Activated CD4-positive, alpha-beta T cell treated with anti-CD3 and anti-CD28 coated beads for 36 hours (primary cell): ENCODE measurements around the gene IP6K3. TPM values are rescaled to one million over a fixed set of nuclear protein-coding genes. Genes with fewer than 3 reads are reported as not detected.
A peak's percentile ranks its signal among the peaks of the same experiment; 100 is the strongest.

Source experiments
- ATAC-seq: fragments of 200-7000 bp; cut with Tn5 transposase; one replicate; pipeline ENCODE4 v1.10.0; 2021; ENCODE audit warnings: mild to moderate bottlenecking, moderate library complexity
- CTCF ChIA-PET: fragments of 350-600 bp; sonication (Branson Sonifier 250); formaldehyde crosslinking; loops from one replicate; lab custom pipeline; 2021; ENCODE audit warnings: antibody characterized with exemption; lab: Charles Lee
- POLR2A ChIA-PET: fragments of 350-600 bp; sonication (Branson Sonifier 250); formaldehyde crosslinking; loops from one replicate; lab custom pipeline; 2021; ENCODE audit warnings: antibody characterized with exemption, inconsistent platforms; lab: Charles Lee
- DNase-seq: peaks from one replicate; pipeline ENCODE4 v3.0.0-alpha.2; 2020
- H3K27ac Mint-ChIP-seq: one replicate; pipeline ENCODE4 v1.8.0; 2021; ENCODE audit warnings: mixed read lengths
- H3K27me3 Mint-ChIP-seq: one replicate; pipeline ENCODE4 v1.8.0; 2021; ENCODE audit warnings: mixed read lengths
- H3K36me3 Mint-ChIP-seq: one replicate; pipeline ENCODE4 v1.8.0; 2021; ENCODE audit warnings: low read depth, mixed read lengths
- H3K4me1 Mint-ChIP-seq: one replicate; pipeline ENCODE4 v1.8.0; 2021; ENCODE audit warnings: mixed read lengths
- H3K4me3 Mint-ChIP-seq: one replicate; pipeline ENCODE4 v1.8.0; 2021; ENCODE audit warnings: mild to moderate bottlenecking, moderate library complexity, mixed read lengths
- H3K9me3 Mint-ChIP-seq: one replicate; pipeline ENCODE4 v1.8.0; 2021; ENCODE audit warnings: low read depth, mixed read lengths
- intact Hi-C, 2 experiments: fragments of 100-400 bp; cut with DNase I in 1 of 2; cut with micrococcal nuclease in 1 of 2; formaldehyde crosslinking; loops; one replicate each; pipeline versions ENCODE4 v1.14.2 to v1.15.1; 2022 to 2024; cut with DNase I, micrococcal nuclease
- total RNA-seq, 2 experiments: library from RNA; stranded (reverse); gene quantifications; one replicate each; pipeline ENCODE4 v1.2.3, GENCODE V29; 2021

IP6K3 gene
- total RNA-seq, 2 experiments from 2014 or later: not detected

- Mint-ChIP-seq H3K36me3 (peaks cover 32% of the 10 kb centered on the region), H3K27ac (peak overlapping the region; percentile 96), H3K27me3 (no peaks in the 10 kb centered on the region), H3K9me3 (no peaks in the 10 kb centered on the region), H3K4me3 (peak overlapping the region; percentile 90), H3K4me1 (peaks cover 34% of the 10 kb centered on the region)
- POLR2A ChIA-PET: interaction anchor here (0.7 to 1.5 kb wide), 6 partner anchors 10 to 1761 kb away, joined by 3 to 5 read pairs (median 3); no protein-coding TSS in a partner anchor
- ATAC-seq: peak; percentile 6
- DNase-seq: peak; percentile 29
- intact Hi-C loops: loop anchor here (1.0 to 5.0 kb wide), 11 partner anchors 34 to 527 kb away; partner anchors contain the start of genes CUTA (in 1 of the 2), HMGA1 (in 1 of the 2), LEMD2 (in 1 of the 2) and RXRB (in 1 of the 2)
- CTCF ChIA-PET: interaction anchor here (0.6 to 4.0 kb wide), 18 partner anchors 9 to 477 kb away, joined by 3 to 40 read pairs (median 6); partner anchors contain the start of genes BAK1 and ZBTB9
These were observed 36.2 kb downstream of the IP6K3 start for GRCh38 chr6:33710296-33711121.

GRCh38 chr6:33709605-33710295 is 37.0 kb downstream of the IP6K3 start:
- Mint-ChIP-seq H3K9me3 (no peaks in the 10 kb centered on the region), H3K36me3 (peaks cover 32% of the 10 kb centered on the region), H3K4me3 (peak overlapping the region; percentile 90), H3K4me1 (peaks cover 34% of the 10 kb centered on the region), H3K27me3 (no peaks in the 10 kb centered on the region), H3K27ac (peak overlapping the region; percentile 41)
- CTCF ChIA-PET: interaction anchor here (0.7 to 4.0 kb wide), 5 partner anchors 8 to 37 kb away, joined by 3 to 40 read pairs (median 8); no protein-coding TSS in a partner anchor
- no peak for DNase-seq
- POLR2A ChIA-PET: interaction anchor here (0.7 kb wide), 1 partner anchor 9 kb away, joined by 3 read pairs; no protein-coding TSS in a partner anchor
- intact Hi-C loops: loop anchor here in 1 of 2 experiments (2.0 to 5.0 kb wide), 3 partner anchors 125 to 528 kb away; partner anchors contain the start of genes CUTA and HMGA1
- no peak for ATAC-seq

GRCh38 chr6:33708516-33709204 is 38.0 kb downstream of the IP6K3 start:
- CTCF ChIA-PET: interaction anchor here (0.7 to 1.9 kb wide), 5 partner anchors 8 to 35 kb away, joined by 3 to 11 read pairs (median 4); no protein-coding TSS in a partner anchor
- no peak overlapping the region for H3K27ac Mint-ChIP-seq
- no peaks in the 10 kb centered on the region for H3K9me3 Mint-ChIP-seq
- POLR2A ChIA-PET: interaction anchor here (0.7 kb wide), 1 partner anchor 8 kb away, joined by 3 read pairs; no protein-coding TSS in a partner anchor
- intact Hi-C loops: no loop called here
- H3K4me1 Mint-ChIP-seq: peaks cover 34% of the 10 kb centered on the region
- no peak for DNase-seq
- no peak overlapping the region for H3K4me3 Mint-ChIP-seq
- no peaks in the 10 kb centered on the region for H3K27me3 Mint-ChIP-seq
- H3K36me3 Mint-ChIP-seq: peaks cover 40% of the 10 kb centered on the region
- no peak for ATAC-seq

- no peak for ATAC-seq
- peaks cover 34% of the 10 kb centered on the region for H3K4me1 Mint-ChIP-seq
- H3K9me3 Mint-ChIP-seq: no peaks in the 10 kb centered on the region
- no peak overlapping the region for H3K4me3 Mint-ChIP-seq
- POLR2A ChIA-PET: no interaction called here
- no peak overlapping the region for H3K27ac Mint-ChIP-seq
- H3K27me3 Mint-ChIP-seq: no peaks in the 10 kb centered on the region
- DNase-seq: no peak
- CTCF ChIA-PET: interaction anchor here (1.9 kb wide), 1 partner anchor 11 kb away, joined by 8 read pairs; no protein-coding TSS in a partner anchor
- H3K36me3 Mint-ChIP-seq: peaks cover 42% of the 10 kb centered on the region
- intact Hi-C loops: no loop called here
These were observed 38.9 kb downstream of the IP6K3 start for GRCh38 chr6:33707771-33708170.

- POLR2A ChIA-PET: interaction anchor here (0.5 kb wide), 1 partner anchor 445 kb away, joined by 4 read pairs; no protein-coding TSS in a partner anchor
- CTCF ChIA-PET: interaction anchor here (0.9 to 1.6 kb wide), 4 partner anchors 9 to 39 kb away, joined by 3 to 6 read pairs (median 4); no protein-coding TSS in a partner anchor
- Mint-ChIP-seq H3K4me3 (no peak overlapping the region), H3K9me3 (no peaks in the 10 kb centered on the region), H3K4me1 (peaks cover 31% of the 10 kb centered on the region), H3K36me3 (peaks cover 44% of the 10 kb centered on the region), H3K27ac (no peak overlapping the region), H3K27me3 (no peaks in the 10 kb centered on the region)
- ATAC-seq (no peak), DNase-seq (no peak)
- intact Hi-C loops: no loop called here
These were observed 40.6 kb downstream of the IP6K3 start for GRCh38 chr6:33705955-33706725.

GRCh38 chr6:33705268-33705885 is 41.3 kb downstream of the IP6K3 start:
- Mint-ChIP-seq H3K36me3 (peaks cover 40% of the 10 kb centered on the region), H3K27ac (no peak overlapping the region), H3K27me3 (no peaks in the 10 kb centered on the region), H3K9me3 (no peaks in the 10 kb centered on the region), H3K4me3 (no peak overlapping the region), H3K4me1 (peaks cover 28% of the 10 kb centered on the region)
- POLR2A ChIA-PET: interaction anchor here (0.5 to 0.6 kb wide), 2 partner anchors 380 to 445 kb away, joined by 4 read pairs; no protein-coding TSS in a partner anchor
- ATAC-seq (no peak), DNase-seq (no peak)
- intact Hi-C loops: no loop called here
- CTCF ChIA-PET: interaction anchor here (0.8 to 1.6 kb wide), 6 partner anchors 8 to 322 kb away, joined by 3 to 6 read pairs (median 4); no protein-coding TSS in a partner anchor

- CTCF ChIA-PET: interaction anchor here (0.8 to 1.6 kb wide), 3 partner anchors 40 to 323 kb away, joined by 3 to 5 read pairs (median 5); no protein-coding TSS in a partner anchor
- intact Hi-C loops: loop anchor here in 1 of 2 experiments (5.0 kb wide), 1 partner anchor 252 kb away; the partner anchor contains the start of gene ZBTB9
- H3K9me3 Mint-ChIP-seq: no peaks in the 10 kb centered on the region
- H3K36me3 Mint-ChIP-seq: peaks cover 36% of the 10 kb centered on the region
- POLR2A ChIA-PET: no interaction called here
- no peak overlapping the region for H3K4me3 Mint-ChIP-seq
- no peaks in the 10 kb centered on the region for H3K27me3 Mint-ChIP-seq
- DNase-seq: no peak
- ATAC-seq: no peak
- H3K27ac Mint-ChIP-seq: no peak overlapping the region
- peaks cover 25% of the 10 kb centered on the region for H3K4me1 Mint-ChIP-seq
These were observed 42.3 kb downstream of the IP6K3 start for GRCh38 chr6:33704215-33705066.

- ChIA-PET POLR2A (no interaction called here), CTCF (interaction anchor here (0.7 to 3.5 kb wide), 7 partner anchors 9 to 387 kb away, joined by 3 to 40 read pairs (median 4); partner anchors contain the start of gene UQCC2)
- H3K9me3 Mint-ChIP-seq: no peaks in the 10 kb centered on the region
- peaks cover 27% of the 10 kb centered on the region for H3K36me3 Mint-ChIP-seq
- DNase-seq: peak; percentile 46
- H3K27me3 Mint-ChIP-seq: no peaks in the 10 kb centered on the region
- no peak overlapping the region for H3K27ac Mint-ChIP-seq
- peak; percentile 48 for ATAC-seq
- no peak overlapping the region for H3K4me3 Mint-ChIP-seq
- peaks cover 28% of the 10 kb centered on the region for H3K4me1 Mint-ChIP-seq
- intact Hi-C loops: loop anchor here in 1 of 2 experiments (5.0 kb wide), 1 partner anchor 250 kb away; the partner anchor contains the start of gene ZBTB9
These were observed 44.2 kb downstream of the IP6K3 start for GRCh38 chr6:33702345-33702977.
